ENCODE measurements around the gene SLC6A18. TPM values are rescaled to one million over a fixed set of nuclear protein-coding genes. Genes with fewer than 3 reads are reported as not detected.

SLC6A18 gene
- total and polyA plus RNA-seq, 9 donors: not detected

DNA sequence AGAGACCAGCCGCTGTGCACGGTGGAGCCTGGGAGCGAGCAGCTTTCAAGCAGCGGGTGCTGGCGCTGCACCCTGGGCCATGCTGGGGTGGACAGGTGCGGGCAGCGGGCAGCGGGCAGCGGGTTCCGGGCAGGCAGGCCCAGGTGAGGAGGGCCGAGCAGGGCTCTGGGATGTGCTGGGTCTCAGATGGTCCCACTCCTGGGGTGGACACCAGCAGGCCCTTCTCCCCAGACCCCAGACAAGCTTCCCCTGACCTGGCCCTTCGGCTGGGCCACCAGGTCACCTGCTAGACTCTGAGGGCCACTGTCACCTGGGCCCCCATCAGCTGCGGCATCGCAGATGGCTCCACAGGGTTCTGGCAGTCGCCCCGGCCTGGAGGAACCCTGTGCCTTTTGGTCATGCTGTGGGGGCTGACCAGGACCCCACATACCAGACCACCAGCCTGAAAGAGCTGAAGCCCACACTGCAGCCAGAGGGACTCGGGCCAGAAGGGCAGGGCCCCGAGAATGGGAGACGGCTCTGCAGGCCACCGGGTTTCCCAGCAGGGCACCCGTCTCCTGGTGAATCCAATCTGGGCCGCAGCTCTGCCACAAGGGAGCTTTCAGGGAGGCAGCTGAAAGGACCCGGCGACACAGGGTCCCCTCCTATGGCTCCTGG is 21.7 kb upstream of the SLC6A18 start:
- DNase-seq: no peak
- 83% methylated on average over 18 of the region's 24 CpGs for WGBS (ENCODE audit: insufficient coverage)
- Histone ChIP-seq H3K4me1 (ENCODE audit: control insufficient read depth, insufficient read depth, low read length) (peaks cover 30% of the 10 kb centered on the region), H3K27me3 (ENCODE audit: control insufficient read depth, insufficient read depth, low read length) (peaks cover 38% of the 10 kb centered on the region), H3K4me3 (ENCODE audit: low read length) (no peak overlapping the region), H3K27ac (ENCODE audit: low read length) (no peak overlapping the region), H3K36me3 (ENCODE audit: control insufficient read depth, insufficient read depth, low read length) (no peaks in the 10 kb centered on the region), H3K9me3 (replicated peaks; ENCODE audit: control insufficient read depth, low read depth, low read length) (no peaks in the 10 kb centered on the region)

DNA sequence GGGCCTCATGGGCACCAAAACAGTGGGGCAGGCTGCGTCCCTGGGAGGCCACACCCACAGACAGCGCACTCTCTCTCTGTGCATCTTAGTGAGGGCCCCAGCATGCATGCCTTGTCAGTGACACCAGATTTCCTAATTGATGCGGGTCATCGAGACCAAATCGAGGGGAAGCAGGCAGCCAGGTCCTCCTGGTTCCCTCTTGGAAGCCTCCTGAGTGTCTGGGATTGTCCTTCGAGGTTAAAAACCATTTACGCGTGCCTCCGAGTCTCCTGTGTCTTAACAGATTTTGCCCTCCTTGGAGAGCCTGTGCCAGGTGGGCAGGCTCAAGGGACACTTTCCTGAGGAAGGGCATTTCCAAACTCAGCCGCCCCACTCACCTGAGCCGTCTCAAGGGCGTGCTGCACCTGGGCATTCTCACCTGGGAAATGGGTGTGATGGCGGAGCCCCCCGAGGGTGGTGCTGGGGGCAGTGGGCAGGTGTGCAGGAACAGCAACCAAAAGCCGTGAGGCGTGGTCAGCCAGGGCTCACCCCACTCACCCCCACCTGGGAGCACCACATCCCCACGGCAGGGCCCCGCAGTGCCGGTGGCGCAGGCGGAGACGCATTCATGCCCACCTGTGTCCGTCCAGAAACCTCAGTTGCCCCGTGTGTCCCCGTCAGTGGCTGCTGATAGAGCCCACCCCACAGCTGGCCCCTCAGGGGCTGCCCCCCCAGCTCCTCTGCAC is 21.1 kb upstream of the SLC6A18 start:
- H3K4me1 ChIP-seq (ENCODE audit: control insufficient read depth, insufficient read depth, low read length): peaks cover 33% of the 10 kb centered on the region
- H3K4me3 ChIP-seq (ENCODE audit: low read length): no peak overlapping the region
- H3K27ac ChIP-seq (ENCODE audit: low read length): no peak overlapping the region
- no peaks in the 10 kb centered on the region for H3K36me3 ChIP-seq (ENCODE audit: control insufficient read depth, insufficient read depth, low read length)
- WGBS (ENCODE audit: insufficient coverage): 51% methylated on average over 25 of the region's 25 CpGs
- DNase-seq: no peak
- H3K9me3 ChIP-seq (replicated peaks; ENCODE audit: control insufficient read depth, low read depth, low read length): no peaks in the 10 kb centered on the region
- peaks cover 41% of the 10 kb centered on the region for H3K27me3 ChIP-seq (ENCODE audit: control insufficient read depth, insufficient read depth, low read length)

DNA sequence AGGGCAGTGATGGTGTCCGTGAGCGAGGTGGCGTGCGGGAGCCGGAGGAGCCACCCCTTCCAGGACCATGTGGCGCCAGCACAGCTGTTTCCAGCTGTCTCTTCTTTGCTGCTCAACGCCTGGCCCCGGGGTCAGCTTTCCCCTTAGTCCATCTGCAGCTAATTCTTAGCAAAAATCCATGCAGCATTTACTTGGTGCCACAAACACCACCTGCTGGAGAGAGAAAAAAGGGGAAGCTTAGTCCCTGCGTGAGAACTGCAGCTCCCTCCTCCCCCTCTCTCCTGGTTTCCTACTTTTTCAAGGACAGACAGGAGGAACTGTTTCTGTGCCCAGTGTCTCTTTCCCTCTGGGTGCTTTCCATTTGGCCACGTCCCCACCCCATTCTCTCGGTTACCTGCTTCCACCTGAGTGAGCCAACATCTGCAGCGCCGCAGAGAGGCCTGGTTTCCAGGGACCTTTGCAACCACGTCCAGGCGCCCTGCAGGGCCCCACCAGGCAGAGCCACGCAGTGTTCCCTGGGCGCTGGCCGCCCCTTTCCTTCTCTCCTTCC is 20.4 kb upstream of the SLC6A18 start:
- H3K4me1 ChIP-seq (ENCODE audit: control insufficient read depth, insufficient read depth, low read length): peaks cover 33% of the 10 kb centered on the region
- no peaks in the 10 kb centered on the region for H3K36me3 ChIP-seq (ENCODE audit: control insufficient read depth, insufficient read depth, low read length)
- peaks cover 43% of the 10 kb centered on the region for H3K27me3 ChIP-seq (ENCODE audit: control insufficient read depth, insufficient read depth, low read length)
- no peak overlapping the region for H3K4me3 ChIP-seq (ENCODE audit: low read length)
- H3K27ac ChIP-seq (ENCODE audit: low read length): no peak overlapping the region
- H3K9me3 ChIP-seq (replicated peaks; ENCODE audit: control insufficient read depth, low read depth, low read length): no peaks in the 10 kb centered on the region
- 13% methylated on average over 12 of the region's 18 CpGs for WGBS (ENCODE audit: insufficient coverage)
- DNase-seq: peak; percentile 82

DNA sequence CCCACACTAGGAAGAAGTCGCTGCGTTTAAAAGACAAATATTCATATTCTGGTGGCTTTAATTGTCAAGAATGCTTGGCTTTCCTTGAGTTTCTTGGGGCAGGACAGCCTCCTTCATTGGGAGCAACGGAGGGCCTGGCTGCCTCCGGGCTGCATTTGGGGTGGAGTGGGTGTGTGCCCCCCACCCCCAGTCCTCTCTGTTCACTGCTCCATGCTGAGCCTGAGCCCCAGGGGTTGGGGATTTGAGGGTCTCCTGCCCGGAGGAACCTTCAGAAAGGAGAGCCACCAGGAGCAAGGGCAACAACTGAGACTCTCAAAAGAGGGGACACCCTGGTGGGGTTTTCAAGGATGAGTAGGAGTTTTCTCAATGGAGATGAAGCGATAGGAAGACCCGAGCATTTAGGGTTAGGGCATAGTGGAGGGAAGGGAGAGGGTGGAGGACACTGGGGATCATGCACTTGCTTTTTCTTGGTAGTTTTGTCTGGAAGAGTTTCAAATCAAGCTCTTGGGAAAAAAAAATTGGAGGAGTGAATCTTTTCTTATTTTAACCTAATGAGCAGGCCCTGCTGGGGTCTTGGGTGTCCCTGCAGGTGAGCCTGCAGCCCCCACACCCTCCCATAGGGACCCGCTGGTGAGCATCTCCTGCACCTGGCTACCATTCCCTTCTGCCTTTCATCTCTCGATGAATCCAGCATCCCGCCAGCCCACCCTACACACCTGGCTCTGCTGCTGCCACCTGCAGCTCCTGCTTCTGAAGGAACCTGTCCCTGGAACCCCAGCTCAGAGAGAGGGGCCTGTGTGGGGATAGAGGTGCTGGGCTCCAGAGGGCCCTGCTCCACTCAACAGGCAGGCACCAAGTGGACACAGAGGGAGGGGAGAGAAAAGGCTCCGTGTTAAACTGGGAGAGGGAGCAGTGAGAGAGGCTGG is 19.7 kb upstream of the SLC6A18 start:
- Histone ChIP-seq H3K4me3 (ENCODE audit: low read length) (no peak overlapping the region), H3K27me3 (ENCODE audit: control insufficient read depth, insufficient read depth, low read length) (peaks cover 39% of the 10 kb centered on the region), H3K9me3 (replicated peaks; ENCODE audit: control insufficient read depth, low read depth, low read length) (no peaks in the 10 kb centered on the region), H3K27ac (ENCODE audit: low read length) (no peak overlapping the region), H3K4me1 (ENCODE audit: control insufficient read depth, insufficient read depth, low read length) (peaks cover 33% of the 10 kb centered on the region), H3K36me3 (ENCODE audit: control insufficient read depth, insufficient read depth, low read length) (no peaks in the 10 kb centered on the region)
- 71% methylated on average over 3 of the region's 11 CpGs for WGBS (ENCODE audit: insufficient coverage)
- no peak for DNase-seq

DNA sequence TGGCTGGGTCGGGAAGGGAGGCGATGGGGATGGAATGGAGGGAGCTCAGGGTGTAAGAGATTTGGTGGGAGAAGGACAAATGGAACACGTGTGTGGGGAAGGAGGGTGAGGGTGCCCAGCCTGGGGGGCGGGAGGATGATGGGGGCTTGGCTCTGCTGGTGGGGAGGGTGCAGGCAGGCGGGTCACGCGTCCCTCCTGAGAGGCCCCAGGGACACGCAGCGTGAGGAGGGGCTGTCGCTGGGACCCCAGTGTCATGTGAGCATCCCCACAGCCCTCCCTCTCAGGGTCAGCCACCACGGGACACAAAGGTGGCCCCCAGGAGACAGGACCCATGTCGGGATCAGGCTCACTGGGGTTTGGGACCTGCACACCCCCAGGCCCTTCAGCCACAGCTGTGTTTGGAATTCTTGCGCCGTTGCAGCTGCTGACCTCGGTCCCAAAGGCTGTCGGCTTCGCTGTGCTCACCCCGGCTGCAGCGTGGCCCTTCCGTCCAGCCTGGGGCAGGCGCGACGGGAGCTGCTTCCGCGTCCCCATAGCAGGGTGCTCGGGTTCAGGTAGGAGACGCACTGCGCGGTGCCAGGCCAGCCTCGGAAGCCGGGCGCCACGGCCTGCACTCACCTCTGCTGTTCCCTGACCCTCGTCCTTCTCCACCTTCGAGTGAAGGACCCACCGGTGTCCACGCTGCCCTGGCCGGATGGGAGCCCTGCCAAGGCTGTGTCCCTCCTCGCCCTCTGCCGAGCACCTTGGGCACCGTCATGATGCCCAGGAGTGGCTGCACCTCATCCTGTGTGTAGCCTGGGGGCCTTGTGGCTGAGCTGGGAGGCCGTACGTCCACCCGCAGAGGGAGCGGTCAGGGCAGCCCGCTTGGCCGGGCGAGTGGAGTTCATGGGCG is 18.4 kb upstream of the SLC6A18 start:
- no peak for DNase-seq
- no peaks in the 10 kb centered on the region for H3K36me3 ChIP-seq (ENCODE audit: control insufficient read depth, insufficient read depth, low read length)
- WGBS (ENCODE audit: insufficient coverage): 71% methylated on average over 42 of the region's 49 CpGs
- no peaks in the 10 kb centered on the region for H3K9me3 ChIP-seq (replicated peaks; ENCODE audit: control insufficient read depth, low read depth, low read length)
- peaks cover 39% of the 10 kb centered on the region for H3K27me3 ChIP-seq (ENCODE audit: control insufficient read depth, insufficient read depth, low read length)
- H3K4me1 ChIP-seq (ENCODE audit: control insufficient read depth, insufficient read depth, low read length): peaks cover 33% of the 10 kb centered on the region
- H3K4me3 ChIP-seq (ENCODE audit: low read length): no peak overlapping the region
- no peak overlapping the region for H3K27ac ChIP-seq (ENCODE audit: low read length)

DNA sequence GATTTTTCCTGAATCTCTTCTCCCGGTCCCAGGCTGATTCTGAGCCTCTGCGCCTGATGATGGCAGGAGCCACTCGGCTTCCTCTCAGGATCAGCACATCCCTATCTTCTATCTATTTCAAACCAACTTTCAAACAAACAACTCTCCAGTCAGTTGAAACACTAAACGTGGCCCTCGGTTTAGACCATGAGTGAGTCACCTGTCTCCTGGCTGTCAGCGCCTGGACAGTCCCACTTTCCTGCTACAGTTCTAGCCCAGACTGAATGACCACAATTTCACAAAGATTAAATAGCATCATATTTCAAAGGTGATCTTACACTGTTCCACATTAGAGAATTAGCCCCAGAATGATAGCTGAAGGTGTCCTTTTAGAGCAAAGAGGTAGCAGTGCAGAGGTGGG is 17.6 kb upstream of the SLC6A18 start:
- Histone ChIP-seq H3K4me1 (ENCODE audit: control insufficient read depth, insufficient read depth, low read length) (peaks cover 33% of the 10 kb centered on the region), H3K27me3 (ENCODE audit: control insufficient read depth, insufficient read depth, low read length) (peaks cover 39% of the 10 kb centered on the region), H3K27ac (ENCODE audit: low read length) (no peak overlapping the region), H3K4me3 (ENCODE audit: low read length) (no peak overlapping the region), H3K9me3 (replicated peaks; ENCODE audit: control insufficient read depth, low read depth, low read length) (no peaks in the 10 kb centered on the region), H3K36me3 (ENCODE audit: control insufficient read depth, insufficient read depth, low read length) (no peaks in the 10 kb centered on the region)
- DNase-seq: no peak
- 63% methylated on average over 6 of the region's 6 CpGs for WGBS (ENCODE audit: insufficient coverage)

DNA sequence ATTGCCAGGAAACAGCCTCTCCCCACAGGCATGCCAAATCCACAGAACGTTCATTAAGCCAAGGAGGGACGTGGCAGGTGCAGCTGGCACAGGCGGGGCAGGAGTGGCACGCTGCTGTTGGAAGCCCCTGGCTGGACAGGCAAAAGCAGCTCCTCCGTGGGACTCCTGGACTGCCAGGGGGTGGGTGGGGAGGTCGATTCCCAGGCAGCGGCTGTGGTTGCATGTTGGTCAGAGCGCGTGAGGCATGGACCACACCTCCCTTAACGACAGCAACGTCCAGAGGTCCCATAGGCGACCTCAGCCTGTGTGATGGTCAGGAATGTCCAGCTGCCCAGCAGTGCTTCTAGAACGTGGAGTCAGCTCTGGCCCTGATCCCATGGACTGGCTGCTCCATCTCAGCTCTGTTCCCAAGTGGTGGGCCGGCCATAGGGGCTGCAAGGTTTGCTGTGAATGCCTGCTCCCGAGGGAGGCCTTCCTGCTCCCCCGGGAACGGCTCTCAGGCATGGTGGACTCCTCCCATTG is 16.9 kb upstream of the SLC6A18 start:
- WGBS (ENCODE audit: insufficient coverage): 59% methylated on average over 11 of the region's 17 CpGs

DNA sequence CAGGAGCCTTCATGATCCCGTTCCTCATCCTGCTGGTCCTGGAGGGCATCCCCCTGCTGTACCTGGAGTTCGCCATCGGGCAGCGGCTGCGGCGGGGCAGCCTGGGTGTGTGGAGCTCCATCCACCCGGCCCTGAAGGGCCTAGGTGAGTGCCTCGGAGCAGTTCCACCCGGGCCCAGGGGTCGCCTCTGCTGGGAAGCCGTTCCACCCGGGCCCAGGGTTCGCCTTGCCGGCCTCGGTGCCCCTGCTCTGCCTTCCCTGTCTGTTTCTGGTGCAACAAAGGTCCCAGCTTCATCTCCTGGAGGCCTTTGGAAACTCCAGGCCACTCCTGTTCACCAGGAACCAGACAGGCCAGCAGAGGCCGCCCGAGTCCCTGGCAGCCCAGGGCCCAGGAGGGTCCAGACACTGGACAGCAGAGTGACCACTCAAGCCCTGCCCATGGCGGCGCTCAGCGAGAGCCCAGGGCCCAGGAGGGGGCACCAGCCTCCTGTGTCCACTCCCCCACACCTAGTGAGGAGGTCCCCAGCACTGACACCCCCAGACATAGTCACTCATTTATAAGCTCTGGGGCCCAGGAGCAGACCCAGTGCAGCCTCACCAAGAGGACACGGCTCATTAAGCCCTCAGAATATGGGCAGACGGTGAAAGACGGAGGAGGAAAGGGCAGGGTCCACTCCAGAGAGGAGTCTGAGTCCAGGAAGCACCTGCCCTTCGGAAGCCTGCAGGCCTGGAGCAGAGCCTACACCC is 16.3 kb upstream of the SLC6A18 start:
- peaks cover 36% of the 10 kb centered on the region for H3K27me3 ChIP-seq (ENCODE audit: control insufficient read depth, insufficient read depth, low read length)
- H3K27ac ChIP-seq (ENCODE audit: low read length): no peak overlapping the region
- H3K9me3 ChIP-seq (replicated peaks; ENCODE audit: control insufficient read depth, low read depth, low read length): no peaks in the 10 kb centered on the region
- WGBS (ENCODE audit: insufficient coverage): 66% methylated on average over 23 of the region's 24 CpGs
- H3K36me3 ChIP-seq (ENCODE audit: control insufficient read depth, insufficient read depth, low read length): no peaks in the 10 kb centered on the region
- peak; percentile 27 for DNase-seq
- H3K4me1 ChIP-seq (ENCODE audit: control insufficient read depth, insufficient read depth, low read length): peaks cover 31% of the 10 kb centered on the region
- H3K4me3 ChIP-seq (ENCODE audit: low read length): no peak overlapping the region

More for the DNA sequence above, 16.9 kb upstream of the SLC6A18 start:
- DNase-seq: peak; percentile 11
- H3K27ac ChIP-seq (ENCODE audit: low read length): no peak overlapping the region
- peaks cover 39% of the 10 kb centered on the region for H3K27me3 ChIP-seq (ENCODE audit: control insufficient read depth, insufficient read depth, low read length)
- H3K36me3 ChIP-seq (ENCODE audit: control insufficient read depth, insufficient read depth, low read length): no peaks in the 10 kb centered on the region
- no peaks in the 10 kb centered on the region for H3K9me3 ChIP-seq (replicated peaks; ENCODE audit: control insufficient read depth, low read depth, low read length)
- H3K4me3 ChIP-seq (ENCODE audit: low read length): no peak overlapping the region
- peaks cover 33% of the 10 kb centered on the region for H3K4me1 ChIP-seq (ENCODE audit: control insufficient read depth, insufficient read depth, low read length)

DNA sequence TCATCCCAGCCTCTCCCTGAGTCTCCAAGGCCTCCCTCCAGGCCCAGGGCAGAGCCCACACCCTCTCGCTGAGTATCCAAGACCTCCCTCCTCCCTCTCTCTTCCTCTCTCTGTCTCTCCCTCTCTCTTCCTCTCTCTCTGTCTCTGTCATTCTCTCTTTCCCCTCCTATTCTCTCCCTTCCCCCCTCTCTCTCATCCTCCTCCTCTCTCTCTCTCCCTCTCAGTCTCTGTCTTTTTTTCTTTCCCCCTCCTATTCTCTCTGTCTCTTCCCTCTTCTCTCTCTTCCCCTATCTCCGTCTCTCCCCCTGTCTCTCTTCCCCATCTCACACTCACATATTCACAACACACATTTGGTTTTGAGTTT is 15.7 kb upstream of the SLC6A18 start:
- H3K4me1 ChIP-seq (ENCODE audit: control insufficient read depth, insufficient read depth, low read length): peaks cover 25% of the 10 kb centered on the region

More for the DNA sequence above, 15.7 kb upstream of the SLC6A18 start:
- no peak overlapping the region for H3K27ac ChIP-seq (ENCODE audit: low read length)
- H3K27me3 ChIP-seq (ENCODE audit: control insufficient read depth, insufficient read depth, low read length): peaks cover 31% of the 10 kb centered on the region
- no peak for DNase-seq
- no peak overlapping the region for H3K4me3 ChIP-seq (ENCODE audit: low read length)
- 28% methylated on average over 2 of the region's 2 CpGs for WGBS (ENCODE audit: insufficient coverage)
- H3K36me3 ChIP-seq (ENCODE audit: control insufficient read depth, insufficient read depth, low read length): no peaks in the 10 kb centered on the region
- no peaks in the 10 kb centered on the region for H3K9me3 ChIP-seq (replicated peaks; ENCODE audit: control insufficient read depth, low read depth, low read length)

Data from muscle of leg (tissue), 11 donors.